HPDE6-E6E7 (cell line): ENCODE measurements around the gene SPG11.
A peak's percentile ranks its signal among the peaks of the same experiment; 100 is the strongest.
"Not testable (repeated sequence)": the region's sequence is repeated elsewhere in the genome, so short reads cannot be mapped to it uniquely, and the experiment has no call there.

Experiments used
- DNase-seq: peaks from one replicate; pipeline ENCODE4 v3.0.0; 2011; ENCODE audit warnings: missing footprints; ENCODE audit errors: extremely low spot score

SPG11 gene

DNA sequence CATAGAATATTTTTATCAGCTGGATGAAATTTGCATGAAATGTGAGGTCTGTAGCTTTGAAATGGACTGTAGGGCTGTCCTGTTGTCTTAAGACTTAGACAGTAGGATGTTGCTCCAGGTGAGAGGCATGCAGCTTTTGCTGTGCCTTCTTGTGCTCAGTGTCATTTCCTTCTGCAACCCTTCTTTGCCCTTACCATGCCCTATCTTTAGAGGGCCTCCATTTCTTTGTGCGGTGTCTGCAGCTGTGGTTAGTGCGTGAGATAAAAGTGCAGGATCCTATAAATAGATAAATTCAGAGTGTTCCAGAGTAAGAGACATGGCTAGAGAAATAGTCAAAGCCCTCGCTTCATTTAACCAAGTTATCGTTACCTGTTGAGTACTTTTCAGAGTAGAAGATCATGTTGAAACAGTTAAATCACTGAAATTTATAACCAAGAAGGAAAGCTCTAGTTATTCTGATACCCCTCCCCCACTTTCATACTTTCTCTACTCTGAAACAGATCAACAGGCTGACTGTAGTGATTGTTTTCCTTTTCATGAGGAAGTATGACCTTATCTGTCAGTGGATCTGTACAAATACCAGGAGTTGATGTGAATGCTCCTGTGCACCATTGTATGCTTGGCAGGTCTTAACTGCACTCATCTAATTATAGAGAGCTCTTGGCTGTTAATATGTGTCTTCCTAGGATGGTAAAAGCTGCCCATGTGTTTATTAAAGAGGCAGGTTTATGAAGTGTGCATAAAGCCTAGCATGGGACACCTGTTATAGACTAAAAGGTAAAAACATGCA lies 108.3 kb downstream of the SPG11 start:
- no peak for DNase-seq

DNA sequence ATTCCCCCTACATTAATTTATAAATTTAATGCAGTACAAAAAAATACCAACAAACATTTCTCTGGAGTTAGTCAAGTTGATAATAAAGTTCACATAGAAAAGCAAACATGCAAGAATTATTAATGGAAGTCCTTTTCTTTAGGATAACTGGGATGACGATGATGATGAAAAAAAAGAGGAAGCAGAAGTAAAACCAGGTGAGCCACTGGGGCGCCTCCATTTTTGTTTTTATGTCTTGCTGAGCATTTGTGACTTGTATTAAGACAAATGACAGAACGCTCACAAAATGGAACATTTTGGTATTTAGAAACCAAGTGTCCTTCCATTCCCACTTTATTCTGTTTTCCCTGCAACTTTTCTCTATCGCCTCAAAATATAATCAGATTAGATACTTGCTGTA lies 112.7 kb downstream of the SPG11 start:
- DNase-seq = no peak

DNA sequence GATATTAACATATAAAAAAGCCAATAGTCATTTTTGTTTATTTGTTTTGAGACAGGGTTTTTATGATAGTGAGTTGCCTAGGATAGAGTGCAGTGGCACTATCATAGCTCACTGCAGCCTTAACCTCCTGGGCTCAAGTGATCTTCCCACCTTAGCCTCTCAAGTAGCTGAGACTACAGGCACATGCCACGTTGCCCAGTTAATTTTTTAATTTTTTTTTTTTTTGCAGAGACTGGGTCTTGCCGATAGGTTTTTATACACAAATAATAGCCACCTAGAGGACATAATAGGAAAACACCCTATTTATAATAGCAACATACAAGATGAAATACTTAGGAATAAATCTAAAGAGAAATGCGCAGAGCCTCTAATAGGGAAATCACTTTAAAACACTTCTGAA lies 113.2 kb downstream of the SPG11 start:
- no peak for DNase-seq

DNA sequence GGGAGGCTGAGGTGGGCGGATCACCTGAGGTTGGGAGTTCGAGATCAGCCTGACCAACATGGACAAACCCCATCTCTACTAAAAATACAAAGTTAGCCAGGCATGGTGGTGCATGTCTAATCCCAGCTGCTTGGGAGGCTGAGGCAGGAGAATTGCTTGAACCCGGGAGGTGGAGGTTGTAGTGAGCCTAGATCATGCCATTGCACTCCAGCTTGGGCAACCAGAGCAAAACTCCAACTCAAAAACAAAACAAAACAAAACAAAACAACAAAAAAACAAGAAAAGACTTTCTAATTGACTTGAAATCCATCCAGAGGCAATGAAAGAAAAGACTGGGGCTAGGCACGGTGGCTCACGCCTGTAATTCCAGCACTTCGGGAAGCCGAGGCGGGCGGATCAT lies 114.3 kb downstream of the SPG11 start:
- not testable (repeated sequence) for DNase-seq

DNA sequence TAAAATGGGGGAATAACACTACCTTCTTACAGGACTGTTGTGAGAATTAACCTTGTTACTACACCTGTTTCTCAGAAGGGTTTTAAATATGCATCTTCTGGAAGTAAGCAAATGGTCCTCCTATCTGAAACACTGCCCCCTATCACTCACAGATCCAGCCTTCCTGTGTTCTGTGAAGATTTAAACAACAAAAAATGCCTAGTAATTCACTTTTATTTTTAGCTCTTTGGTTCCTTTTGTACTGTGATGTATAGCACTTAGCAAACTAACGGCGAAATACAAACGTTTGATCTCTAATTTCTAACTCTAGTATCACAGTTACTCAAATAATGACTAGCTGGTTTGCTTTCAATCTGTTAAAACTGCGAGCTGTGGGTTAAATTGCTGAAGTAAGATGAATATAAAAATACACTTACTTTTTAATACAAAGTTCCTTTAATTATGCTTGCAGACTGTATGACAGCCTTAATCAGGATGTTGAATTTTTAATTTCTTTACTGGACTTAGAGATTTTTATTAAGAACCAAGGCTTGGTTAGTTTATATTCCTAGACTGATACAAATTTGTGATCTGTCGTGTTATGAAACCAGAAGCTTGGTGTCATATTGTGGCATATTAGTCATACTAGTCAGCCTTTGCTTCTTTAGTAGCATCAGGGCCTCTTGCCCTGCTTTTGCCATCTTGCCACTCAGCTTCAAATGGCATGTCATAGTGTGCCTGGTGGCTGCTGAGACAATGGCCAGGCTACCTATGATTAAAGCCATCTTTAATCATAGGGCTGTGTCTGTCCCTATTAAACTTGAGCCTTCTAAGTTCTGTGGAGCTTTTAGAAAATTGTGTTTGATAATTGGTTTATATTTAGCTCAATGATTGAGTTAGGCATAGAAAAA lies 117.3 kb downstream of the SPG11 start:
- DNase-seq = peak; percentile 27

DNA sequence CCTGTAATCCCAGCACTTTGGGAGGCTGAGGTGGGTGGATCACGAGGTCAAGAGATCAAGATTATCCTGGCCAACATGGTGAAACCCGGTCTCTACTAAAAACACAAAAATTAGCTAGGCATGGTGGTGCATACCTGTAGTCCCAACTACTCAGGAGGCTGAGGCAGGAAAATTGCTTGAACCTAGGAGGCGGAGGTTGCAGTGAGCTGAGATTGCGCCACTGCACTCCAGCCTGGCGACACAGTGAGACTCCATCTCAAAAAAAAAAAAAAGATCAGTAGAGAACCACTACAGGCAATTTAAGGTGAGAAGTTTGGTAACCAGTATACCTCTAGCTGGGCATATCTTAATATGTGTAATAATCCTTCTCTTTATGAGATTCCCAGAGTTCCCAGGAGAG lies 118.7 kb downstream of the SPG11 start:
- not testable (repeated sequence) for DNase-seq

DNA sequence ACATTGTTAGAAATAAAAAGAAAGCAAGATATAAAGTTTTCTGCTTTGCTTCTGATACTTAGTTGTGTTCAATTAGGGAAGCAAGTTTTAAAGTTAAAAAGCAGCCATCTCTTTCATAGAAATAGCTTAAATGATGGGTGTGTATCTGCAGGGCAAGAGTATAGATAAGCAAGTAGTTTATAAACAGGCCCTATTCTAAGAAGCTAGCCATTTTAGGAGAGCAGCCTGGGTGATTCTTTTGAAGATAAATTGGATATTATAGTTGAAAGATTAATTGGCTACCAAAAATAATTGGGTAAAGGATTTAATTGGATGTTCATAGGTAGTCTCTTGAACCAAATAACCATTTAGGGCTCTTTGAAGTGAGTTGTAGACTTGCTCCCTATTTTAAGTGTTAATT lies 120.9 kb downstream of the SPG11 start:
- DNase-seq = no peak

DNA sequence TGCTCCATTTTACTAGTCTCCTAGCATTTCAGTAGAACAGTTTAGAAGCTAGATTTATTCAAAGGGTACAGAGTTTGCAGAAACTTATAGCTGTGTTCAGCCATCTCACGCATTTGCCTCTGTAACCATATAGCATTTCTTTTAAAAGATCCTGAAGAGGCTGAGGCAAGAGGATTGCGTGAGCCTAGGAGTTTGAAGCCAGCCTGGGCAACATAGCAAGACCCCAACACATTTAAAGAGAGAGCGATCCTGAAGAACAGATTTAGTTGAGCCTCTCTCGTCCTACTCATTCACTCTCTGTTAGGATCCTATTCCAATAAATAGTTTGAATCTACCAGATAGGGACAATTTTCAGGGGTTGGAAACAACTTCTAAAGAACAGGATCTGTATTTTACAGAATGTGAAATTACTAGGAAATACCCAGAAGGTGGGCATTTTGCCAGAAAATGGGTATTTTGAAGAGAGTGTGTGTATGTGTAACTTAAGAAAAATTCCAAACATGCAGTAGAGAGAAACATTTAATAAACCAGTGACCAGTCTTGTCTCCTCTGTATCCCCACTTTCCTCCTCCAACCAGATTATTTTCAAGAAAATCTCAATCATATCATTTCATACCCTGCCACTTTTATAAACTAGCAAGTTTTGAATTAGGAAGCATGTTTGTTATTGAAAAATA lies 122.0 kb downstream of the SPG11 start:
- no peak for DNase-seq

DNA sequence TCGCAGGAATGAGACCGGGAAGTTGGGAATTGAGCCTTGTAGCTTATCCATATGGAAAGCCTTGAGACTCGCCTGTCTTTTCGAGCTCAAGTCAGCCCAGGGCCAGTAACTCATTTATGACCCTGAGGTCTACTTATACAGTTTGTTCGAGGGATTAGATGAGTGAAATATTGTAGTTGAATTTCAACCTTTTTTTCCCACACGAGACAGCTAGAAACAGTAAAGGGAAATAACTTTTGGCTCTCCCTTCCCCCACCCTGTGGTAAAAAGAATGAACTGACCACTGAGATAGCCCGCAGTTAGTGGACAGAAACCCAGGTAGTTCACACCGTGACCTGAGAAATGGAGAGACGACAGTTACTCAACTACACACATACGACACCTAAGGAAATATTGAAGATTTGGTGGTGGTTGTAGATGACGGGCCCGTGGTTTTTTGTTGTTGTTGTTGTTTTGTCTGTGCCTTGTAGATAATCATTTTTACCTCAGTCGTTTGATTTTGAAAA lies 125.7 kb downstream of the SPG11 start:
- no peak for DNase-seq

DNA sequence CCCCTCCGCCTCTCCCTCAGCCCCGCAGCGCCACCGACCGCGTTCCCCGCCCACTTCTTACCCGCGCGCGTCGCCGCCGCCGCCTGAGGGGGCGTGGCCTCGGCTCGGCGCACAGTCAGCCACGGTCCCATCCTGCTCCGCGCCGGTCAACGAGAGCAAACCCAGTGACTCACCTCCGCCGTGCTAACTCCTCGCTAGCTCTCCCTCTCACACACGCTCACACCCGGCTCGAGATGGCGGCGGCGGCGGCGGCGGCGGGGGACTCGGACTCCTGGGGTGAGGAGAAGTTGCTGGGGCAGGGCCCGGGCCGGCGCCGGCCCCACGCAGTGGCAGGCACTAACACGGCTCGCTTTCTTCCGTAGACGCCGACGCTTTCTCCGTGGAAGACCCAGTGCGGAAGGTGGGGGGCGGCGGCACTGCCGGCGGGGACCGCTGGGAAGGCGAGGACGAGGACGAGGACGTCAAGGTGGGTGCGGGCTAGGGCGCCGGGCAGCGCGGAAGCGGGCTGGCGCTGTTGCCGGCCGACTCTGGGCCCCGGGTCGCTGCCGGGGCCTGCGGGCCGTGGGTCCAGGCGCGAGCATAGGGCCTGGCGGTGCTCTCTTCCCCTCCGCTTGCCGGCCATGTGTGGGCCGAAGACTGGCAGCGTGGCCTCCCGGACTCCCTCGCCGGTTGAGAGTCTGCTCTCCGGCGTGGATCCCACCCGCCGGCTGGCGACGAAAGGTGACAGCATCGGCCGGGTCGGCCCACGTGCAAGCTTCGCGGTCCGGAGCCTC lies 126.3 kb downstream of the SPG11 start, which contains the start of gene EIF3J:
Gene EIF3J (plus strand): TSS at position 186 of the 773 bp plus-strand sequence. CDS start 48 bp downstream, at position 234.
- DNase-seq = peak; percentile 93

DNA sequence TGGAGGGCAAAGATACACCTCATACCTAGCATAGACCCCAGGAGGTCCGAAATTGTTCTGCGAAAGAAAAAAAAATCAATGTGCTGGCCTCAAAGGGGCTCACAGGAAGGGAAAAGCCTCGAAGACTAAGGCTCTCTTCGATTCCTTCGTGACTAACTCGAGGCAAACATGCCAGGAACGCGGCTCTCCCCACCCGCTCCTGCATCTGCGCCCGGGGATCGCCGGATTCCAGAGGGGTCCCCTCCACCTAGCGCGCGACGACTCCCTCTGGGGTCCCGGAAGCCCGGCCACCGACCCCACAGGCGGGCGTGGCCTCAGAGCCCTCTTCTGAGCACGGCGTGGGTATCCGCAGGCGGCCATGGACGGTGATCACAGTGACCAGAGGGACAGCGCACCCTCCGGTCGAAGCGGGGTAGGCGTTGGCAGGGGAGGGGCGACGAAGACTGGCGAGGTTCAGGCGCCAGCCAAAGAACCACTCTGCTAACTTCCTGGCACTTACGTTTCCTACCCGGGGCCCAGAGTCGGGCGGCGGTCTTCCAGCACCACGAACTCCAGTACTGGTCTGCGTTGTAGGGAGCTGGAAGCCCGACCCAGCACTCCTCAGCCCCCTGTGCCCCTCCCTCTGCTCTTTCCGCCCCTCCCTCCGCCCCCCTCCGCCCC lies 127.0 kb downstream of the SPG11 start:
- peak; percentile 81 for DNase-seq

DNA sequence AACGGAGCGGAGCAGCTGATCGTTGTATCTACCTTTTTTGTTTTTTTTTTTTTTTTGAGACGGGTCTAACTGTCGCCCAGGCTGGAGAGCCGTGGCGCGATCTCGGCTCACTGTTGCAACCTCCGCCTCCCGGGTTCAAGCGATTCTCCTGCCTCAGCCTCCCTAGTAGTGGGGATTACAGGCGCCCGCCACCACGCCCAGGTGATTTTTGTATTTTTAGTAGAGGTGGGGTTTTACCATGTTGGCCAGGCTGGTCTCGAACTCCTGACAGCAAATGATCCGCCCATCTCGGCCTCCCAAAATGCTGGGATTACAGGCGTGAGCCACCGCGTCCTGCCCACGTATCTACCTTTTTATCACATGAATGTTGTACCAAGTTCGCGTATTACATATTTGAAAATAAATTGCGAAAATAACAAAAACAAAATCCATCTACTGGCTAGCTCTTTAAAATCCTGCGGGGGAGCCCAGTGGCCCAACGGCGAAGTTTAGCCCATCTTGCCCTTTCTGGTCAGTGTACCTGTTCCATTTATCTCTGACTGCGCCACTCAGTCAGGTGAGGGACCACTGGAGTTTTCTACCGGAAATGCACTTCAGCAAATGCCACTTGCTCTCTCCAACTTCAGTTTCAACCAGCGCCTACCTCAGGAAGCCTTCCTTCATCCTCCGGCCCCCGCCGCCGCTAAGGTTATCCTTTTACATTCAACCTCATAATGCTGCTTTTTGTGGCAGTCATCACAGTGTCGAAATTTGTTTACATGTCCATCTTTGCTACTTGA lies 127.8 kb downstream of the SPG11 start:
- DNase-seq = no peak

DNA sequence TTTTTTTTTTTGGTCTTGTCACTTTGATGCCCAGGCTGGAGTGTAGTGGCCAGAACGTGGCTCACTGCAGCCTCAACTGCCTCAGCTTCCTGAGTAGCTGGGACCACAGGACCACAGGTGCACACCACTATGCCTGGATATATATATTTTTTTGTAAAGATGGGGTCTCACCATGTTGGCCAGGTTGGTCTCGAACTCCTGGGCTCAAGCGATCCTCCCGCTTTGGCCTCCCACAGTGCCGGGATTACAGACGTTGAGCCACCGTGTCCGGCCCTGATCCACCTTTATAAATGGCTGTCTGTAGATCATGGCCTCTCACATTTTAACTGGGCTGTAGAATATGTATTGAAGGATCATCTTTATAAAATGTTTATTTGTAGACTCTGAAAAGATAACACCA lies 128.4 kb downstream of the SPG11 start:
- DNase-seq = no peak

DNA sequence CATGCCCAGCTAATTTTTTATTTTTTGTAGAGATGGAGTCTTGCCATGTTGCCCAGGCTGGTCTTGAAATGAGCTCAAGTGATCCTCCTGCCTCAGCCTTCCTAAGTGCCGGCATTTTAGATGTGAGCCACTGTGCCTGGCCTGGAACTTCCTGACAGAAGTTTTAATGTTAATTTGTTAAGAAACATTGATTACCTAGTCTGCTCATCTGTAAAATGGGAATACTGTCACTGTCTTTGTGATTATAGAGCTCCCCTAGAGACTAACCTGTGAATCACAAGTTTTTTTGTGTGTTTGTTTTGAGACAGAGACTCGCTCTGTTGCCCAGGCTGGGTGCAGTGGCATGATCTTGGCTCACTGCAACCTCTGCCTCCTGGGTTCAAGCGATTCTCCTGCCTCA lies 130.8 kb downstream of the SPG11 start:
- no peak for DNase-seq

DNA sequence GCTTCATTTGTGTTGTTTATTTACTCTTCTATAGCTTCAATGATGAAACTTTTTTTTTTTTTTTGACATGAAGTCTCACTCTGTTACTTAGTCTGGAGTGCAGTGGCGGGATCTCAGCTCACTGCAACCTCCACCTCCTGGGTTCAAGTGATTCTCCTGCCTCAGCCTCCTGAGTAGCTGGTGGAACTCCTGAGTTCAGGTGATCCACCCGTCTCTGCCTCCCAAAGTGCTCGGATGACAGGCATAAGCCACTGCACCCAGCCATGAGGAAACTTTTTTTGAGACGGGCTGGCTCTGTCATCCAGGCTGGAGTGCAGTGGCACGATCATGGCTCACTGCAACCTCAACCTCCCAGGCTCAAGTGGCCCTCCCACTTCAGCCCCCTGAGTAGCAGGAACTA lies 131.2 kb downstream of the SPG11 start:
- not testable (repeated sequence) for DNase-seq

DNA sequence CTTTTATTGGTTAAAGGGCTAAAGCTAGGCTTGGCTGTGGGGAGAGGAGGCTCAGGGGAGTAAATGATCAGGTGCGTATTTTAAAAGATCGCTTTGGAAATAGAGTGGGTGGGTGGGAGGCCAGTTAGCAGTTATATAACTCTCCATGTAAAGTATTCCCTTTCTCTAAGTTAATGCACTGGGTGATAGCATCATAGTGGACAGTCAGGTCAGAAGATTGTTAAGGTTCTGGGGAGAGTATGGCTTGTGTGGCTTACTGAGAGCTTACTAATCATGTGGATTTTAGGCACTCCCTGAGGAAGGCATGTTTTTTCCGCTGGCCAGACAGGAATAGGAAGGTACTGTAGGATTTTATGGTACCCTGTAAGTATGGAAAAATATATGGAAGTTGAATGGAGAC lies 132.8 kb downstream of the SPG11 start:
- DNase-seq = no peak

DNA sequence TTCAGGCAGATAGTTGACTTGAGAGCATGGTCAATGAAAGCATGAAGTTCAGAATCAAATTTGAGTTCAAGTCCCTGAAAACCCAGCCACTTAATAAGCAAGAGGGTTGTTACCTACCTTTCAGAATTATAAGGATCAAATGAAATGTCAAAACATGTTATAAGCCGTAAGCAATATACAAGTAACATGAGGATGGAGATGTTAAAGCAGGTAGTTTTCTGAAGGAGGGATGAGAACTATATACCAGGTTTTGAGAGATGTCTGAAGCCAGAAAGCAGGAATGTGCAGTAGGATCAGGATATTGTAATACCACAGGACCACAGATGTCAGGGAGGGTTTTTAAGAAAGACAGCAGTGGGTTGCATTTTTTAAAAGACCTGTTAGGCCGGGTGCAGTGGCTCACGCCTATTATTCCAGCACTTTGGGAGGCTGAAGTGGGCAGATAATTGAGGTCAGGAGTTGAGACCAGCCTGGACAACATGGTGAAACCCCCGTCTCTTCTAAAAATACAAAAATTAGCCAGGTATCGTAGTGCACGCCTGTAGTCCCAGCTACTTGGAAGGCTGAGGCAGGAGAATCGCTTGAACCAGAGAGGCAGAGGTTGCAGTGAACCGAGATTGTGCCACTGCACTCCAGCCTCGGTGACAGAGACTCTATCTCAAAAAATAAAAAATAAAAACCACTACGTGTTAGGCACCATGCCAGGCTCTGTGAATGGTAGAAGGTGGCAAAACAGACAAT lies 133.4 kb downstream of the SPG11 start:
- no peak for DNase-seq

DNA sequence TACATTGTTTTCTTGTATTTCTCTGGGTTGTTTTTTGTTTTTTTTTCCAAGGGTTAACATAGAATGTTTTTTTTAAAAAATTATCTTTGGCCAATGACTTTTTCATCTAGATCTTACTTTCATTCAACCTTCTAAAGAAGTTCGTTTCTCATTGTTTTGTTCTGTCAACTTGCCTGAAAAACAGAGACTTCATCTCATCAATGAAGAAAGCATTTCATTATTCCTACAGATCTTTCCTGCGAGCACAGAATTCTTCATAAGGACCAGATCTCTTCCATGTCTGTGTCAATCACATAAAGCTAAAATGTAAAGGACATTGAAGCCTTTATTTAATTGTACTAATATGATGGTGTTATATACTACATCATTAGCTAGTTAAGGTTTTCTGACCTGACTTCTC lies 136.2 kb downstream of the SPG11 start:
- DNase-seq = no peak

DNA sequence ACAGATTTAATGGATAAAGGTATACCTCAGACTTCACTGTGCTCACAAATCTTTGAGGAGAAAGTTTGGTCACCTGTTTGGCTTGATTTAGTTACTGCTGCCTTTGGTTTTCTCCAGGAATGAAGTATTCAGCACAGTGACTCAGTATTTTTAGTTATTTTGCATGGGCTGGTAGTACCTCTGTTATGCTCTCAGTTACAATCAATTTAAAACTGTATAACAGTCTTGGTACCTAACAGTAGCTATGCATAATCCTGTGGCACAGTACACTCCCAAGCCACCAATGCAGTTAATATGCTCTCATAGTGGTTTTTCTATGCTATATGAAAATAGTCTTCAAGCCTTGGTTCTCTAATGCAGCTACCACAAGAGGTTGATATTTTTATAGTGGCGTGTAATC lies 138.4 kb downstream of the SPG11 start:
- DNase-seq = no peak
